22Rv1 (cell line): Measurements from ENCODE around the gene CSPG4.

Experiments used
- ZFX ChIP-seq: fragments of 450-650 bp; IDR thresholded peaks from 2 replicates; pipeline ENCODE4 v1.6.1; 2017; ENCODE audit warnings: antibody characterized with exemption, borderline replicate concordance
- TF ChIP-seq, protein P1 (sequence below): fragments of 450-650 bp; IDR thresholded peaks from 2 replicates; pipeline ENCODE4 v1.5.1; 2017; ENCODE audit warnings: mild to moderate bottlenecking

DNA sequence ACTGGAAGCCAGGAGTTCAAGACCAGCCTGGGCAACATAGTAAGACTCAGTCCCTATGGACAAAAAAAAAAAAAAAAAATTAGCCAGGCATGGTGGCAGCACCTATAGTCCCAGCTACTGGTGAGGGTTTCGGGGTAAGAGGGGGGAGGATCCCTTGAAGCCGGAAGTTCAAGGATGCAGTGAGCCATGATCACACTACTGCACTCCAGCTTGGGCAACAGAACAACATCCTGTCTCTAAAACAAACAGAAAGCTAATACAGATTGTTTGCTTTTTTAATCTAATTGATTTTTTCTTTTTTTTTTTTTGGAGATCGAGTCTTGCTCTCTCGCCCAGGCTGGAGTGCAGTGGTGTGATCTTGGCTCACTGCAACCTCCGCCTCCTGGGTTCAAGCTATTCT lies 71.0 kb downstream of the CSPG4 start:
- TF ChIP-seq, protein P1, sequence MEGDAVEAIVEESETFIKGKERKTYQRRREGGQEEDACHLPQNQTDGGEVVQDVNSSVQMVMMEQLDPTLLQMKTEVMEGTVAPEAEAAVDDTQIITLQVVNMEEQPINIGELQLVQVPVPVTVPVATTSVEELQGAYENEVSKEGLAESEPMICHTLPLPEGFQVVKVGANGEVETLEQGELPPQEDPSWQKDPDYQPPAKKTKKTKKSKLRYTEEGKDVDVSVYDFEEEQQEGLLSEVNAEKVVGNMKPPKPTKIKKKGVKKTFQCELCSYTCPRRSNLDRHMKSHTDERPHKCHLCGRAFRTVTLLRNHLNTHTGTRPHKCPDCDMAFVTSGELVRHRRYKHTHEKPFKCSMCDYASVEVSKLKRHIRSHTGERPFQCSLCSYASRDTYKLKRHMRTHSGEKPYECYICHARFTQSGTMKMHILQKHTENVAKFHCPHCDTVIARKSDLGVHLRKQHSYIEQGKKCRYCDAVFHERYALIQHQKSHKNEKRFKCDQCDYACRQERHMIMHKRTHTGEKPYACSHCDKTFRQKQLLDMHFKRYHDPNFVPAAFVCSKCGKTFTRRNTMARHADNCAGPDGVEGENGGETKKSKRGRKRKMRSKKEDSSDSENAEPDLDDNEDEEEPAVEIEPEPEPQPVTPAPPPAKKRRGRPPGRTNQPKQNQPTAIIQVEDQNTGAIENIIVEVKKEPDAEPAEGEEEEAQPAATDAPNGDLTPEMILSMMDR = no peak
- no peak for TF ChIP-seq ZFX
